HG02588 (cell line): ENCODE data around the gene DVL1.
A peak's percentile ranks its signal among the peaks of the same experiment; 100 is the strongest.
"Not testable (repeated sequence)": the region's sequence is repeated elsewhere in the genome, so short reads cannot be mapped to it uniquely, and the experiment has no call there.

Experiments
- ATAC-seq: cut with Tn5 transposase; IDR thresholded peaks from one replicate; pipeline ENCODE4 v1.9.1; 2021; ENCODE audit warnings: mild to moderate bottlenecking, moderate library complexity; ENCODE audit not compliant: unreplicated experiment

DVL1 gene

GRCh38 chr1:1349256-1350012 is at the start of gene DVL1:
Gene DVL1 (minus strand): TSS chr1:1349418. CDS start chr1:1349065, 353 bp downstream.
- peak; percentile 57 for ATAC-seq

DNA sequence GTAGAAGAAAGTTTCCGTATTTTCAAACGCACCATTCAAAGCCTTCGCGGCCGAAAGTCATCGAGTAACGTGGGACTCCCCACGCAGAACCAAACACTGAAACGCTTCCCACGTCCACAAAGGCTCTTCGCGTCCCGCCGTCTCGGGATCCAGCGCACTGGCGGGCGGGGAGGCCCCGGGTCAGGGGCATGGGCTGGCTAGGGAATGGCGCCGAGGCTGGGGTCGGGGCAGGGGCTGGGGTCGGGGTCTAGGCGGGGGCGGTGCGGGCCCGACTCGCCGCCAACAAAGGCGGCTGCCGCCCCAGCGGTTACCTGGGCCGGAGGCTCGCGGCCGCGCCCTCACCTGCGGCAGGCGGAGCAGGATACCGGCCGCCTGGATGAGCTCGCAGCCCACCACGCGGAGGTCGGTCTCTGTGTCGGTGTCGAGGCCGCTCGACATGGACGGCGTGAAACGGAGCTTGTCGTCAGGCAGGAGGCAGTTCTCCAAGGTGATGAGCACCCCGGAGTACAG is 49.5 kb upstream of the DVL1 start:
- peak; percentile 11 for ATAC-seq

DNA sequence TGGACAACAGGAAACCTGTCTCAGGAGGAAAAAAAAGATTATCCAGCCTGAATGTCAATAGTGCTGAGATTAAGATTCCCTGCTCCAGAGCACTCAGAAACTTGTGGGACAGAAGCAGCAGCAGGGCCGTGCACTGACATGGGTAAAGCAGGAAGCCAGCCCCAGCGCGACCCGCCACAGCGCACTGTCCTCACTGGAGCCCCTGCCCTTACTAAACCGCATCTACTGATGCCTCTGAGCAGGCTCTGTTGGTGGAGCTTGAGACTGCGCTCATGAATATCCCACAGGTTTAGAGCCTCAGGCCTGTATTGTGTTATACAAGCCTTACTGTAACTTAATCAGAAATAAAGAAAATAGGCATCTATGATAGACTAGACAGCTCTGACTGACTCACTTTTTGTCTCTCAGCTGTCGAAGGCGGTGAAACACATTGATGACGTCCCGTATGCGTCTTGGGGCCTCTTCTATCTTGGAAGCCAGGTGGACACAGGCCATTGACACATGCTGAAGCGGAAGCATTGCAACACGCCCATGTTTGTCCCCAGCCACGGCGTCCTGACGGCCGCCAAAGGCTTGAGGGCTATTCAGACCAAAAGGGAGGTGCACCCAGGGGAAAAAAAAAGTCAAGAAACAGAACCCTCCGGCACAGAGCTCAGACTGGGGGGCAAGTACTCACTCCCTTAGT is 48.8 kb upstream of the DVL1 start:
- no peak for ATAC-seq

- ATAC-seq: no peak
Observed at GRCh38 chr1:1395166-1395565, 45.9 kb upstream of the DVL1 start.

DNA sequence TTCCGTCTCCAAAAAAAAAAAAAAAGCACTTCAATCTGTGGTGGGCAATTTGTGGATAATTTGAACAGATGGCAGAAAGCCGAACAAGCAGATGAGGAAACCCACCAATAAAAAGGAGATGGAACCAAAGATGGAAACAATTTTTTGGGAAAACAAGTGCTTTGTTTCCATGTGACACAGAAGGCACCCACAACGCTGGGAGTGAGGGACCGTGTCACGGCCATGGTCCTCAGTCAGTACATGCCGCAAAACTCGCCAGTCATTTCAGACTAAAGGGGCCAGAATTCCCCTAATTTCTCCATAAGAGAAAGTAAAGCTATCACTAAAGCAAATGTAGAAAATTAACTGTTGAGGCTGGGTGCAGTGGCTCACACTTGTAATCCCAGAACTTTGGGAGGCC is 44.9 kb upstream of the DVL1 start:
- ATAC-seq: no peak

- no peak for ATAC-seq
Observed at GRCh38 chr1:1393428-1393827, 44.2 kb upstream of the DVL1 start.

- ATAC-seq: no peak
Observed at GRCh38 chr1:1393014-1393413, 43.8 kb upstream of the DVL1 start.

GRCh38 chr1:1391225-1391624 is 42.0 kb upstream of the DVL1 start:
- no peak for ATAC-seq

- no peak for ATAC-seq
Observed at GRCh38 chr1:1390675-1391074, 41.5 kb upstream of the DVL1 start.

DNA sequence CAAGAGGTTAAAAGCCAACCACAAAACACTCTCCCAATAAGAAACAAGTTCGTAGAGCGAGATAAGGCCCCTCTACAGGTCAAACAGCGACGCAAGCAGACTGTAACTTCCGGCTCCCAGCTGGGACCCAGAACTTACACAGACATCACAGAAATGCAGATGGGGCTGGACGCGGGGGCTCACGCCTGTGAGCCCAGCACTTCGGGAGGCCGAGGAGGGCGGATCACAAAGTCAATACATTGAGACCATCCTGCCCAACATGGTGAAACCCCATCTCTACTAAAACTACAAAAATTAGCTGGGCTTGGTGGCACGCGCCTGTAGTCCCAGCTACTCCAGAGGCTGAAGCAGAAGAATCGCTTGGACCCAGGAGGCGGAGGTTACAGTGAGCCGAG is 38.9 kb upstream of the DVL1 start:
- no peak for ATAC-seq

- no peak for ATAC-seq
Observed at GRCh38 chr1:1387098-1388077, 38.2 kb upstream of the DVL1 start.

GRCh38 chr1:1385931-1386330 is 36.7 kb upstream of the DVL1 start:
- no peak for ATAC-seq

- ATAC-seq: not testable (repeated sequence)
Observed at GRCh38 chr1:1385339-1385738, 36.1 kb upstream of the DVL1 start.

DNA sequence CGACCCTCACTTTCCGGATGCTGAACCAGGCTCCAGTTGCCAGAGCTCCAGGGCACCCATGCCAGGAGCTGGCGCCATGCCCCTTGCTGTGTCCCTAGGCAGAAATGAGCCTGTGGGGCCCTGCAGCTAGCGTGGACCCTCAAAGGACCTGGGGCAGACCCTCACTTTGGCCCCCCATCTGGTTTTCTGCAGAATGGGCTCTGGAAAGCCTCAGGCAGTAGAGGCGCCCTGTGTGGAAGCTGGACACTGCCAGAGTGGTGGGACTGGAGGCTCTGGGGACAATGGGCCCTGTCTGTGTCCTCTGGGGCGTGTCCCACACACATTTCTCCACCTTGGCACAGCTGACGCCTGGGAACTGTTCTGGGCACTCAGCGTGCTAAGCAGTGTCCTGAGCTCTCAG is 32.1 kb upstream of the DVL1 start:
- ATAC-seq: no peak

- ATAC-seq: no peak
Observed at GRCh38 chr1:1380860-1381259, 31.6 kb upstream of the DVL1 start.

DNA sequence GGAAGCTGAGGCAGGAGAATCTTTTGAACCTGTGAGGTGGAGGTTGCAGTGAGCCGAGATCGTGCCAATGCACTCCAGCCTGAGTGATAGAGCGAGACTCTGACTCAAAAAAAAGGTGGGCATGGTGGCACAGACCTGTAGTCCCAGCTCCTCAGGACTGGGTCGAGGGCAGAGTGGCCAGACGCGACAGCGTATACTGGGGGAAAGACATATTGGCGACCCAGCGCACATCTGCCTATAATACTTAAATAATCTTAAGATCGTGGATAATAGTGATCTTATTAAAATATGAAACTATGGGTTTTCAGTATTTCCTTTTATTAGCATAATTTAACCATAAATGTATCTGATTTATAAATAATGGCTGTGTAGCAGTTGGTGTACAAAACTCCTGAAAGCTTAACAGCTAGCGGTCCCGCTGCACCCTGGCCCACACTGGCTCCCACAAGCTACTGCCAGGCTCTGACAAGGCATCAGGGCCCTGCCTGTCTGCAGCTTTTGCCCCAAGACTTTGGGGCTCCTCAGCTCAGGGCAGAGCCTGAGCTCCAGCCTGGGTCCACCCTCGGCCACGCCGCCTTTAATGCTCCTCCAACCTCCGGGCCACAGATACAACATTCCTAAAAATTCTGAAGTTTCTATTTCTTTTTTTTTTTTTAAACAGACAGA is 28.5 kb upstream of the DVL1 start:
- ATAC-seq: no peak

GRCh38 chr1:1376551-1377226 is 27.5 kb upstream of the DVL1 start:
- no peak for ATAC-seq

DNA sequence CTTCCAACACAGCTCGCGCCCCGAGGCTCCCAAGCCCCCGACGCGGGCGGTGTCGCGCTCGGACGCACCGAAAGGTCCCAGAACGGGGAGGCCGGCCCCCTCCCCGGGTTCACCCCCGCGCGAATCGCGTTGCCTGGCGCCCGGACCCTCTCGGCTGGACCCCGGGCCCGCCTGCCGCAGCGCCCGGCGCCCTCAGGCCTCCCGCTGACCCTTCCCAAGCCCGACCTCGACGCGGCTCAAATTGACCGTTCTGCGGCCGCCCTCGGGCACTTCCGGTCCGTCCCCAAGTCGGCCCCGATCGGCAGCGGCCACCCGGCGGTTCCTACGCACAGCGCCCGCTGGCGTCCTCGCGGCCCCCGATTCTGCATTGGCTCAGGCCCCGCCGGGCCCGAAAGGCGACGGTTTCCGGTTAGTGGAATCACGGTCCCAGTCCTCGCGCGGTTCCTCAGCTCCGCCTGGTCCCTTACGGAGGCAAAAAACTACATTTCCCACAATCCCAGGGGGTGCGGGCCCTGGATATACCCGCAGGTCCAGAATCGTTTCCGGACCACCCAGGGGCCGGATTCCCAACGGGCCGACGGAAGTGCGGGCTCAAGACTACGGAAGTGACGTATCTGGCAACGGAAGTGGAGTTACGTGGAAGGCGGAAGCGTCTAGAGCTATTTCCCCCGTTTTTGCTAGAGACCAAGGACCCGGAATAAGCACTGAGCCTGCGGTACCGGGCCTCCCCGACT is 25.9 kb upstream of the DVL1 start, which contains the start of gene AURKAIP1:
Gene AURKAIP1, minus strand, starts transcription at position 279 of the 734 bp plus-strand sequence. CDS start 451 bp downstream, outside the sequence.
- ATAC-seq: peak; percentile 76

DNA sequence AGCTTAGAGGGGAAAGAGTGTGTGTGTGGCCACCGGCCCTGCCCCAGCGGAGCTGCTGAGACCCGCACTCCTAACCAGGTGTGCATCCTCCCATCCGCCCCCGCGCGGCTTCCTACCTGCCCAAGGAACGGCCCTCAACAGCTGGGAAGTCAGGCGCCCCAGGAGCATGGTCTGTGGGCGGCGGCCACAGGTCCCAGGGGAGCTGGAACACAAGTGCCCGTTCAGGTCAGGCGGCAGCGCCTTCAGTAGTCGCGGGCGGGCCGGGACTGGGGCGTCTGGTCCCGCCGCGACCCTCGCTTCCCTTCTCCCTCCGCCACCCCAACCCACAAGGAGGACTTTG is 25.3 kb upstream of the DVL1 start:
- peak; percentile 2 for ATAC-seq
